Tibial nerve (tissue), 4 donors: ENCODE measurements around the gene LYPD3.

Experiments
- CTCF ChIP-seq, 5 experiments: fragments of 200-600 bp in 3 of 5; fragments of 450-650 bp in 2 of 5; sonication (generic) in 3 of 5; IDR thresholded peaks; one replicate each; pipeline ENCODE4 v1.5.1; 2016 to 2019; ENCODE audit warnings: antibody characterized with exemption in 5 of 5, mild to moderate bottlenecking in 3 of 5, moderate library complexity in 2 of 5
- EP300 ChIP-seq, 2 donors: sonication (generic); formaldehyde crosslinking; IDR thresholded peaks; one replicate each; pipeline ENCODE4 v1.6.1; 2017; ENCODE audit warnings: antibody characterized with exemption in 2 of 2, mild to moderate bottlenecking in 1 of 2
- POLR2A ChIP-seq, 2 donors: fragments of 450-650 bp; IDR thresholded peaks; one replicate each; pipeline ENCODE4 v1.6.1; 2017; ENCODE audit warnings: antibody characterized with exemption in 2 of 2, mild to moderate bottlenecking in 2 of 2, moderate library complexity in 2 of 2

- TF ChIP-seq CTCF (IDR thresholded peaks at IDR 0.05) (no peak), POLR2A (IDR thresholded peaks at IDR 0.05) (no peak), EP300 (IDR thresholded peaks at IDR 0.05) (no peak)
Measured at GRCh38 chr19:43462785-43463380, 2.5 kb downstream of the LYPD3 start.
